ENCODE results near the gene ZNF362.

GRCh38 chr1:33281554-33282303 is 25.4 kb downstream of the ZNF362 start:
- no peak for TF ChIP-seq CTCF (conservative IDR thresholded peaks at IDR 0.05)
- TF ChIP-seq ZFX (IDR thresholded peaks at IDR 0.05), result no peak
